Right ventricle myocardium inferior (tissue), 1 donor: Measurements from ENCODE around the gene LTBP4. TPM values are rescaled to one million over a fixed set of nuclear protein-coding genes. Genes with fewer than 3 reads are reported as not detected.
"Not testable (repeated sequence)": the region's sequence is repeated elsewhere in the genome, so short reads cannot be mapped to it uniquely, and the experiment has no call there.

Experiments
- ATAC-seq: fragments of 200-7000 bp; cut with Tn5 transposase; one replicate; pipeline ENCODE4 v1.9.1; 2020; ENCODE audit warnings: mild to moderate bottlenecking, moderate library complexity
- DNase-seq: peaks from one replicate; pipeline ENCODE4 v3.0.0; 2021; ENCODE audit errors: missing footprints
- intact Hi-C: fragments of 100-400 bp; cut with DNase I; formaldehyde crosslinking; loops from one replicate; pipeline ENCODE4 v1.11.0; 2022
- total RNA-seq: library from RNA; stranded (reverse); fragmentation: NEBNext Ultra II Directional; extraction: Animal tissue kit (Norgen Biotek cat#: 25700); gene quantifications from one replicate; pipeline ENCODE4 v1.2.1, GENCODE V29; 2021
- donor health status: DM: no; HTN: yes; CAD: no; lungs with severe emphysema.

The LTBP4 gene
- total RNA-seq, 1 donor from 2014 or later = 324 TPM

GRCh38 chr19:40621283-40621682 lies 20.1 kb downstream of the LTBP4 start:
- intact Hi-C loops = no loop called here
- DNase-seq (no peak), ATAC-seq (no peak)

- intact Hi-C loops = no loop called here
- DNase-seq (no peak), ATAC-seq (no peak)
Observed at GRCh38 chr19:40621966-40622772, 21.0 kb downstream of the LTBP4 start.

GRCh38 chr19:40622773-40623075 lies 21.6 kb downstream of the LTBP4 start:
- DNase-seq (peak; percentile 59), ATAC-seq (no peak)
- intact Hi-C loops = no loop called here

GRCh38 chr19:40623403-40624251 lies 22.5 kb downstream of the LTBP4 start:
- intact Hi-C loops = no loop called here
- DNase-seq = peak; percentile 55
- ATAC-seq = no peak

GRCh38 chr19:40624369-40625153 lies 23.4 kb downstream of the LTBP4 start:
- intact Hi-C loops, ATAC-seq: not testable (repeated sequence)
- DNase-seq = peak; percentile 60

GRCh38 chr19:40625406-40626120 lies 24.4 kb downstream of the LTBP4 start:
- ATAC-seq (no peak), DNase-seq (peak; percentile 56)
- intact Hi-C loops = no loop called here

GRCh38 chr19:40626918-40627317 lies 25.7 kb downstream of the LTBP4 start:
- intact Hi-C loops = no loop called here
- ATAC-seq (no peak), DNase-seq (peak; percentile 30)

- ATAC-seq = no peak
- DNase-seq = peak; percentile 60
- intact Hi-C loops = no loop called here
Observed at GRCh38 chr19:40627486-40628279, 26.5 kb downstream of the LTBP4 start.

GRCh38 chr19:40629346-40629745 lies 28.2 kb downstream of the LTBP4 start:
- DNase-seq (peak; percentile 61), ATAC-seq (no peak)
- intact Hi-C loops = no loop called here

GRCh38 chr19:40630571-40631160 lies 29.5 kb downstream of the LTBP4 start:
- DNase-seq (peak; percentile 31), ATAC-seq (no peak)
- intact Hi-C loops = loop anchor here (5.0 to 10.0 kb wide), 4 partner anchors 88 to 496 kb away; no protein-coding TSS in a partner anchor

GRCh38 chr19:40632311-40633036 lies 31.3 kb downstream of the LTBP4 start:
- no peak for ATAC-seq
- DNase-seq = no peak
- intact Hi-C loops = loop anchor here (5.0 to 10.0 kb wide), 4 partner anchors 90 to 498 kb away; no protein-coding TSS in a partner anchor

- intact Hi-C loops = loop anchor here (5.0 to 10.0 kb wide), 4 partner anchors 91 to 498 kb away; no protein-coding TSS in a partner anchor
- DNase-seq = no peak
- no peak for ATAC-seq
Observed at GRCh38 chr19:40633207-40633606, 32.0 kb downstream of the LTBP4 start.

- DNase-seq = no peak
- intact Hi-C loops = loop anchor here (10.0 kb wide), 2 partner anchors 334 to 504 kb away; no protein-coding TSS in a partner anchor
- no peak for ATAC-seq
Observed at GRCh38 chr19:40638327-40638726, 37.2 kb downstream of the LTBP4 start.

GRCh38 chr19:40639638-40639982 lies 38.4 kb downstream of the LTBP4 start:
- DNase-seq = no peak
- intact Hi-C loops = loop anchor here (10.0 kb wide), 2 partner anchors 335 to 505 kb away; no protein-coding TSS in a partner anchor
- peak; percentile 37 for ATAC-seq

GRCh38 chr19:40640744-40641143 lies 39.6 kb downstream of the LTBP4 start:
- peak; percentile 22 for ATAC-seq
- intact Hi-C loops = no loop called here

GRCh38 chr19:40641281-40641680 lies 40.1 kb downstream of the LTBP4 start:
- no peak for ATAC-seq
- intact Hi-C loops = no loop called here
- DNase-seq = no peak

More at GRCh38 chr19:40640744-40641143, 39.6 kb downstream of the LTBP4 start:
- DNase-seq = no peak
